PC-9 (cell line): ENCODE results near the gene PRR13. TPM values are rescaled to one million over a fixed set of nuclear protein-coding genes. Genes with fewer than 3 reads are reported as not detected.

Experiments
- BruUV-seq: library from RNA; stranded (reverse); fragments of 400-500 nt; replicated peaks from 2 replicates; lab custom pipeline; 2021; lab: Mats Ljungman, UMichigan
- CTCF ChIA-PET: fragments of 300-600 bp; sonication (Branson Sonifier 250); formaldehyde crosslinking; loops from one replicate; lab custom pipeline; 2022; ENCODE audit warnings: antibody characterized with exemption; lab: Charles Lee
- POLR2A ChIA-PET: fragments of 300-600 bp; sonication (Branson Sonifier 250); formaldehyde crosslinking; loops from one replicate; lab custom pipeline; 2022; ENCODE audit warnings: antibody characterized with exemption; ENCODE audit not compliant: unreplicated experiment; lab: Charles Lee
- DNase-seq, 2 experiments: peaks; one replicate each; pipeline versions ENCODE4 v3.0.0 to v3.0.0-alpha.2; 2015 to 2022; ENCODE audit warnings: mixed read lengths in 1 of 2
- H2AFZ ChIP-seq: fragments of 200-600 bp; sonication (generic); 2 replicates; pipeline ENCODE4 v1.8.1; 2017; ENCODE audit warnings: antibody characterized with exemption
- H3F3A ChIP-seq: fragments of 200-600 bp; sonication (generic); 2 replicates; pipeline ENCODE4 v1.8.1; 2017; ENCODE audit warnings: antibody characterized with exemption, mild to moderate bottlenecking, low read depth; ENCODE audit not compliant: insufficient read depth
- H3K27ac ChIP-seq: fragments of 200-600 bp; sonication (generic); 2 replicates; pipeline ENCODE4 v1.6.1; 2016; ENCODE audit warnings: mixed run types
- H3K27me3 ChIP-seq: fragments of 200-600 bp; sonication (generic); 2 replicates; pipeline ENCODE4 v1.6.1; 2016; ENCODE audit warnings: low read depth, mixed run types; ENCODE audit not compliant: insufficient read depth
- H3K36me3 ChIP-seq: fragments of 200-600 bp; sonication (generic); 2 replicates; pipeline ENCODE4 v1.6.1; 2016; ENCODE audit warnings: low read depth, mixed run types
- H3K4me1 ChIP-seq: fragments of 200-600 bp; sonication (generic); replicated peaks from 2 replicates; pipeline ENCODE4 v1.6.1; 2016; ENCODE audit warnings: mixed run types; ENCODE audit not compliant: insufficient read depth
- H3K4me2 ChIP-seq: fragments of 200-600 bp; sonication (generic); 2 replicates; pipeline ENCODE4 v1.6.1; 2017; ENCODE audit warnings: mixed run types
- H3K4me3 ChIP-seq: fragments of 200-600 bp; sonication (generic); 2 replicates; pipeline ENCODE4 v1.6.1; 2016; ENCODE audit warnings: mixed run types
- H3K79me2 ChIP-seq: fragments of 200-600 bp; sonication (generic); 2 replicates; pipeline ENCODE4 v1.6.1; 2017; ENCODE audit warnings: low read depth, mixed run types
- H3K9me2 ChIP-seq: fragments of 200-600 bp; sonication (generic); 2 replicates; pipeline ENCODE4 v1.8.1; 2017; ENCODE audit warnings: mild to moderate bottlenecking; ENCODE audit not compliant: insufficient read depth
- H3K9me3 ChIP-seq: fragments of 200-600 bp; sonication (generic); 2 replicates; pipeline ENCODE4 v1.8.1; 2016; ENCODE audit warnings: low read depth; ENCODE audit not compliant: insufficient read depth
- H4K20me1 ChIP-seq: fragments of 200-600 bp; sonication (generic); 2 replicates; pipeline ENCODE4 v1.8.1; 2017; ENCODE audit not compliant: insufficient read depth
- CTCF ChIP-seq: fragments of 200-600 bp; sonication (generic); conservative IDR thresholded peaks from 2 replicates; pipeline ENCODE4 v1.6.1; 2017; ENCODE audit warnings: mixed run types, antibody characterized with exemption, mild to moderate bottlenecking, moderate library complexity
- EZH2 ChIP-seq: fragments of 200-600 bp; sonication (generic); IDR thresholded peaks from 2 replicates; pipeline ENCODE4 v1.8.0; 2017; ENCODE audit warnings: antibody characterized with exemption, low read depth
- intact Hi-C: fragments of 100-400 bp; cut with micrococcal nuclease; formaldehyde crosslinking; loops from one replicate; pipeline ENCODE4 v1.10.0; 2022; ENCODE audit not compliant: unreplicated experiment
- total RNA-seq: library from RNA; stranded (reverse); gene quantifications from 2 replicates; pipeline ENCODE4 v1.2.3, GENCODE V29; 2021

PRR13 gene
- total RNA-seq, 1 experiment from 2014 or later: 203 TPM

GRCh38 chr12:53467880-53468279, 26.3 kb downstream of the PRR13 start:
- no peaks in the 10 kb centered on the region for H3K27me3 ChIP-seq
- H3K27ac ChIP-seq: no peak overlapping the region
- CTCF ChIA-PET: interaction anchor here (0.6 kb wide), 1 partner anchor 23 kb away, joined by 7 read pairs; no protein-coding TSS in a partner anchor
- no peak for DNase-seq
- H3K36me3 ChIP-seq: peaks cover 75% of the 10 kb centered on the region
- H3K4me1 ChIP-seq: no peaks in the 10 kb centered on the region
- POLR2A ChIA-PET: interaction anchor here (0.6 kb wide), 1 partner anchor 85 kb away, joined by 4 read pairs; no protein-coding TSS in a partner anchor
- no peak overlapping the region for H2AFZ ChIP-seq
- intact Hi-C loops: no loop called here
- TF ChIP-seq CTCF: no peak
- no peak for TF ChIP-seq EZH2
- peaks cover 47% of the 10 kb centered on the region; the same call in 1 of the 2 replicates for H3K79me2 ChIP-seq
- H3F3A ChIP-seq: peaks cover 88% of the 10 kb centered on the region
- H3K4me2 ChIP-seq: no peak overlapping the region
- peaks cover 90% of the 10 kb centered on the region for H4K20me1 ChIP-seq
- no peaks in the 10 kb centered on the region for H3K9me3 ChIP-seq
- BruUV-seq: TSS peak; percentile 4
- no peaks in the 10 kb centered on the region for H3K9me2 ChIP-seq
- H3K4me3 ChIP-seq: no peak overlapping the region

GRCh38 chr12:53468282-53468681, 26.7 kb downstream of the PRR13 start:
- intact Hi-C loops: no loop called here
- Histone ChIP-seq H3K79me2 (peaks cover 47% of the 10 kb centered on the region; the same call in 1 of the 2 replicates), H4K20me1 (peaks cover 90% of the 10 kb centered on the region), H3K4me3 (no peak overlapping the region), H3K27me3 (no peaks in the 10 kb centered on the region), H3K27ac (no peak overlapping the region), H3K4me1 (no peaks in the 10 kb centered on the region), H3F3A (peaks cover 89% of the 10 kb centered on the region), H2AFZ (no peak overlapping the region), H3K36me3 (peaks cover 75% of the 10 kb centered on the region), H3K4me2 (no peak overlapping the region), H3K9me3 (no peaks in the 10 kb centered on the region), H3K9me2 (no peaks in the 10 kb centered on the region)
- TF ChIP-seq CTCF (no peak), EZH2 (no peak)
- no TSS peak for BruUV-seq
- POLR2A ChIA-PET: no interaction called here
- DNase-seq: no peak
- CTCF ChIA-PET: no interaction called here

- TF ChIP-seq CTCF: no peak
- TF ChIP-seq EZH2: no peak
- no peaks in the 10 kb centered on the region for H3K27me3 ChIP-seq
- H3K36me3 ChIP-seq: peaks cover 80% of the 10 kb centered on the region
- ChIA-PET CTCF (interaction anchor here (0.6 kb wide), 1 partner anchor 49 kb away, joined by 4 read pairs; no protein-coding TSS in a partner anchor), POLR2A (no interaction called here)
- H3K4me2 ChIP-seq: no peak overlapping the region
- peaks cover 98% of the 10 kb centered on the region for H3F3A ChIP-seq
- intact Hi-C loops: no loop called here
- H2AFZ ChIP-seq: no peak overlapping the region
- DNase-seq: no peak
- H3K4me1 ChIP-seq: no peaks in the 10 kb centered on the region
- no peaks in the 10 kb centered on the region for H3K9me3 ChIP-seq
- no peak overlapping the region for H3K4me3 ChIP-seq
- H3K27ac ChIP-seq: no peak overlapping the region; the same call in 1 of the 2 replicates
- BruUV-seq: no TSS peak
- H3K9me2 ChIP-seq: no peaks in the 10 kb centered on the region
- peaks cover 93% of the 10 kb centered on the region for H4K20me1 ChIP-seq
- peaks cover 40% of the 10 kb centered on the region for H3K79me2 ChIP-seq
Observed at GRCh38 chr12:53472056-53472582, 30.6 kb downstream of the PRR13 start.
